Hepatocyte (in vitro differentiated cells): Measurements from ENCODE around the gene FERMT2. TPM values are rescaled to one million over a fixed set of nuclear protein-coding genes. Genes with fewer than 3 reads are reported as not detected.

Experiments
- DNase-seq: peaks from one replicate; pipeline ENCODE4 v3.0.0-alpha.2; 2016; ENCODE audit warnings: low spot score
- H2AFZ ChIP-seq: fragments of 200-600 bp; sonication (generic); 2 replicates; pipeline ENCODE4 v1.6.0; 2016; ENCODE audit warnings: antibody characterized with exemption, mild to moderate bottlenecking
- H3K27ac ChIP-seq: fragments of 200-600 bp; sonication (generic); 2 replicates; pipeline ENCODE4 v1.5.1; 2016; ENCODE audit warnings: mild to moderate bottlenecking
- H3K27me3 ChIP-seq: fragments of 200-600 bp; sonication (generic); 2 replicates; pipeline ENCODE4 v1.6.1; 2016
- H3K36me3 ChIP-seq: fragments of 200-600 bp; sonication (generic); replicated peaks from 2 replicates; pipeline ENCODE4 v1.5.1; 2016; ENCODE audit warnings: low read depth; ENCODE audit not compliant: insufficient read depth
- H3K4me1 ChIP-seq: fragments of 200-600 bp; sonication (generic); 2 replicates; pipeline ENCODE4 v1.5.1; 2016; ENCODE audit warnings: mild to moderate bottlenecking, moderate library complexity; ENCODE audit not compliant: insufficient read depth
- H3K4me2 ChIP-seq: fragments of 200-600 bp; sonication (generic); 2 replicates; pipeline ENCODE4 v1.6.0; 2016
- H3K4me3 ChIP-seq: fragments of 200-600 bp; sonication (generic); 2 replicates; pipeline ENCODE4 v1.5.1; 2016; ENCODE audit warnings: mild to moderate bottlenecking
- H3K79me2 ChIP-seq: fragments of 200-600 bp; sonication (generic); 2 replicates; pipeline ENCODE4 v1.6.0; 2017; ENCODE audit warnings: mild to moderate bottlenecking
- H3K9me2 ChIP-seq: fragments of 200-600 bp; sonication (generic); replicated peaks from 2 replicates; pipeline ENCODE4 v1.6.0; 2017; ENCODE audit warnings: mild to moderate bottlenecking; ENCODE audit not compliant: insufficient read depth
- H3K9me3 ChIP-seq: fragments of 200-600 bp; sonication (generic); 2 replicates; pipeline ENCODE4 v1.5.1; 2016; ENCODE audit warnings: low read depth, mild to moderate bottlenecking
- H4K20me1 ChIP-seq: fragments of 200-600 bp; sonication (generic); 2 replicates; pipeline ENCODE4 v1.6.0; 2016; ENCODE audit warnings: mild to moderate bottlenecking; ENCODE audit not compliant: insufficient read depth, poor library complexity, severe bottlenecking
- EZH2 ChIP-seq: fragments of 200-600 bp; sonication (generic); IDR thresholded peaks from 2 replicates; pipeline ENCODE4 v1.6.1; 2016; ENCODE audit warnings: antibody characterized with exemption, mild to moderate bottlenecking, borderline replicate concordance
- EZH2phosphoT487 ChIP-seq: fragments of 200-600 bp; sonication (generic); IDR thresholded peaks from one replicate; pipeline ENCODE4 v1.6.1; 2018; ENCODE audit warnings: antibody characterized with exemption, mild to moderate bottlenecking, low read depth, moderate library complexity; ENCODE audit not compliant: unreplicated experiment, severe bottlenecking
- WGBS: methylation state at CpG from one replicate; pipeline ENCODE4 v1.1.6; 2016; ENCODE audit warnings: low lambda C conversion rate; ENCODE audit errors: missing lambda C conversion rate; 5-methylcytosine and 5-hydroxymethylcytosine counted together
- polyA plus RNA-seq: library from polyadenylated mRNA; unstranded; fragments of >200 nt; fragmentation: Nextera tagmentation; extraction: Ambion mirVana; gene quantifications from 2 replicates; pipeline ENCODE4 v1.2.1, GENCODE V29; 2016
- total RNA-seq: library from RNA; depleted of rRNA; stranded (reverse); fragments of >200 nt; gene quantifications from 2 replicates; pipeline ENCODE4 v1.2.3, GENCODE V29; 2014
- TF ChIP-seq, protein P1 (sequence below): fragments of 200-600 bp; sonication (generic); IDR thresholded peaks from 2 replicates; pipeline ENCODE4 v1.5.1; 2016; ENCODE audit warnings: antibody characterized with exemption, mild to moderate bottlenecking; ENCODE audit not compliant: poor library complexity

The FERMT2 gene
- total and polyA plus RNA-seq, 2 experiments from 2014 or later, result 38.6 to 95.4 TPM

DNA sequence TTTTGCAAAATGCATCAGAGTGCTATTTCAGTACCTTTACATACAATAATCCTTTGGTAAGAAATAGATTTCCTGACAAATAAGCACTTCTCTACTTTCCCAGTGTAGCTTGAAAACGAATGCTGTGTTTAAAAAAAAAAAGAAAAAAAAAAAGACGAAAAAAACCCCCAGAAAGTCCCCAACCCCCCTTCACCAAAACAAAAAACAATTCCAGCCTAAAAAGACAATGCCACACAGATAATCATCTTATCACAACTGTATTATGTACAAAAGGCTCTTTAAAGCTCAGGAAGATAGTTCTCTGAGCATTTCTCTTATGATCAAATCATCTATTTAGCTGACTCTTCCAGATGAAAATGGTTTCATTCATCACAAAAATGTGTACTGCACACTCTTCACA lies 1.6 kb downstream of the FERMT2 start:
- Histone ChIP-seq H3K79me2 (peaks cover 61% of the 10 kb centered on the region), H3K9me2 (no peaks in the 10 kb centered on the region), H3K27me3 (no peaks in the 10 kb centered on the region), H2AFZ (no peak overlapping the region), H3K4me3 (peak overlapping the region; percentile 56), H3K4me2 (peak overlapping the region; percentile 71), H3K9me3 (no peaks in the 10 kb centered on the region), H4K20me1 (peaks cover 38% of the 10 kb centered on the region), H3K36me3 (no peaks in the 10 kb centered on the region), H3K27ac (peak overlapping the region; percentile 96), H3K4me1 (peaks cover 17% of the 10 kb centered on the region)
- TF ChIP-seq, protein P1, sequence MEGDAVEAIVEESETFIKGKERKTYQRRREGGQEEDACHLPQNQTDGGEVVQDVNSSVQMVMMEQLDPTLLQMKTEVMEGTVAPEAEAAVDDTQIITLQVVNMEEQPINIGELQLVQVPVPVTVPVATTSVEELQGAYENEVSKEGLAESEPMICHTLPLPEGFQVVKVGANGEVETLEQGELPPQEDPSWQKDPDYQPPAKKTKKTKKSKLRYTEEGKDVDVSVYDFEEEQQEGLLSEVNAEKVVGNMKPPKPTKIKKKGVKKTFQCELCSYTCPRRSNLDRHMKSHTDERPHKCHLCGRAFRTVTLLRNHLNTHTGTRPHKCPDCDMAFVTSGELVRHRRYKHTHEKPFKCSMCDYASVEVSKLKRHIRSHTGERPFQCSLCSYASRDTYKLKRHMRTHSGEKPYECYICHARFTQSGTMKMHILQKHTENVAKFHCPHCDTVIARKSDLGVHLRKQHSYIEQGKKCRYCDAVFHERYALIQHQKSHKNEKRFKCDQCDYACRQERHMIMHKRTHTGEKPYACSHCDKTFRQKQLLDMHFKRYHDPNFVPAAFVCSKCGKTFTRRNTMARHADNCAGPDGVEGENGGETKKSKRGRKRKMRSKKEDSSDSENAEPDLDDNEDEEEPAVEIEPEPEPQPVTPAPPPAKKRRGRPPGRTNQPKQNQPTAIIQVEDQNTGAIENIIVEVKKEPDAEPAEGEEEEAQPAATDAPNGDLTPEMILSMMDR, result no peak
- no peak for DNase-seq
- 8% methylated on average over 2 of the region's 2 CpGs for WGBS

DNA sequence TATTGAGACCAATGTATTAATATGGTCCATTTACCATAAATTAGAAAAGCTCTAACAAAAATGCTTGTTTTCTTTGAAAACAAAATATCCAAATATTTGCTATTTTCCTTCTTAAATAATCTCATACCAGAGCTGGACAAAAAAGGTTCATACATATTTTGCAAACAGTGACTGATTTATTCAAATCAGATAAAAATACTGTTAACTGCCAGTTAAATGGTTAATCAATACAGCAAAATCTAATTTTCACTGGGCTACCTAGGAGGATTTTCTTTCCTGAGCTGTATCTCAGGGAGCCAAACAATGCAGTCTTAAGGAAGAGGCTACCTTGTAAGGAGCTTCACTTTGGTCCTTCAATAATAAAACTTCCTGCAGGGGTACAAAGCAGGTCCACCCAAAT lies 2.0 kb downstream of the FERMT2 start:
- peaks cover 21% of the 10 kb centered on the region for H3K4me1 ChIP-seq
- no peak for DNase-seq
- H2AFZ ChIP-seq, result no peak overlapping the region
- peak overlapping the region; percentile 71 for H3K4me2 ChIP-seq
- H3K36me3 ChIP-seq, result no peaks in the 10 kb centered on the region
- H3K9me3 ChIP-seq, result no peaks in the 10 kb centered on the region
- H3K27me3 ChIP-seq, result no peaks in the 10 kb centered on the region
- H3K4me3 ChIP-seq, result peak overlapping the region; percentile 56
- TF ChIP-seq EZH2 (no peak), EZH2phosphoT487 (no peak)
- TF ChIP-seq, protein P1, result no peak
- peaks cover 65% of the 10 kb centered on the region for H3K79me2 ChIP-seq
- no peak overlapping the region for H3K27ac ChIP-seq
- H3K9me2 ChIP-seq, result no peaks in the 10 kb centered on the region
- peaks cover 42% of the 10 kb centered on the region for H4K20me1 ChIP-seq

DNA sequence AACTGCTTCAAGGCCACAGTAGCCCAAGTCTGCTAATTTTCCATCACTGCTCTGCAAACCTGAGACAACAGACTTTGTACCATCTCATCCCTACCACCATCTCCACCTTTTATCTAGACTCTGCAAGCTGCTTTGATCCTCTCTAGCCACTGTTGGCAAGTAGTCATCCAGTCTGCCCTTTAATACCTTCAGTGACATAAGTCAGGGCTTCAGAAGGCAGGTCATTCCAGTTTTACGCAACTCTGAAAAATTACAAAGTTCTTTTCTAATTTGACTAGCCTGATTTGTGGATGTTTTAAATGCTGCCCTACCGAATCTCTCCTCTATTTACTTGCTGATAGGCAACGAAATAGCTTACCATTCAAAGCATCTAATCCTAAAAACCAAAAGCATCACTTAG lies 2.8 kb downstream of the FERMT2 start:
- H3K4me3 ChIP-seq, result peak overlapping the region; percentile 56
- no peak overlapping the region for H2AFZ ChIP-seq
- no peaks in the 10 kb centered on the region for H3K27me3 ChIP-seq
- DNase-seq, result no peak
- peaks cover 21% of the 10 kb centered on the region for H3K4me1 ChIP-seq
- 40% methylated on average over 3 of the region's 3 CpGs for WGBS
- no peaks in the 10 kb centered on the region for H3K9me2 ChIP-seq
- H3K79me2 ChIP-seq, result peaks cover 73% of the 10 kb centered on the region
- no peak for TF ChIP-seq EZH2phosphoT487
- TF ChIP-seq, protein P1, result no peak
- no peak for TF ChIP-seq EZH2
- no peak overlapping the region for H3K27ac ChIP-seq
- H3K4me2 ChIP-seq, result peak overlapping the region; percentile 71
- H4K20me1 ChIP-seq, result peaks cover 50% of the 10 kb centered on the region
- no peaks in the 10 kb centered on the region for H3K9me3 ChIP-seq
- no peaks in the 10 kb centered on the region for H3K36me3 ChIP-seq

GRCh38 chr14:52944254-52944653 lies 6.6 kb downstream of the FERMT2 start:
- WGBS, result 47% methylated on average over 2 of the region's 2 CpGs
- Histone ChIP-seq H4K20me1 (peaks cover 65% of the 10 kb centered on the region), H3K4me2 (peak overlapping the region; percentile 43), H3K4me1 (peaks cover 9% of the 10 kb centered on the region), H3K27me3 (no peaks in the 10 kb centered on the region), H3K9me3 (no peaks in the 10 kb centered on the region), H3K79me2 (peaks cover 97% of the 10 kb centered on the region), H3K4me3 (no peak overlapping the region), H3K36me3 (no peaks in the 10 kb centered on the region), H3K27ac (no peak overlapping the region), H3K9me2 (no peaks in the 10 kb centered on the region), H2AFZ (no peak overlapping the region)
- DNase-seq, result no peak
- TF ChIP-seq, protein P1, result no peak
- no peak for TF ChIP-seq EZH2phosphoT487
- TF ChIP-seq EZH2, result no peak
